Glomerular endothelial cell (primary cell): ENCODE results near the gene PPP1R9B. TPM values are rescaled to one million over a fixed set of nuclear protein-coding genes. Genes with fewer than 3 reads are reported as not detected.

Source experiments
- DNase-seq: peaks from one replicate; pipeline ENCODE4 v3.0.0-alpha.2; 2011; ENCODE audit warnings: low read depth, low spot score; ENCODE audit errors: extremely low read depth
- total RNA-seq: library from RNA; depleted of rRNA; stranded (reverse); fragments of >200 nt; gene quantifications from 2 replicates; pipeline ENCODE4 v1.2.3, GENCODE V29; 2015

The PPP1R9B gene
- total RNA-seq, 1 donor from 2014 or later = 56.6 TPM

DNA sequence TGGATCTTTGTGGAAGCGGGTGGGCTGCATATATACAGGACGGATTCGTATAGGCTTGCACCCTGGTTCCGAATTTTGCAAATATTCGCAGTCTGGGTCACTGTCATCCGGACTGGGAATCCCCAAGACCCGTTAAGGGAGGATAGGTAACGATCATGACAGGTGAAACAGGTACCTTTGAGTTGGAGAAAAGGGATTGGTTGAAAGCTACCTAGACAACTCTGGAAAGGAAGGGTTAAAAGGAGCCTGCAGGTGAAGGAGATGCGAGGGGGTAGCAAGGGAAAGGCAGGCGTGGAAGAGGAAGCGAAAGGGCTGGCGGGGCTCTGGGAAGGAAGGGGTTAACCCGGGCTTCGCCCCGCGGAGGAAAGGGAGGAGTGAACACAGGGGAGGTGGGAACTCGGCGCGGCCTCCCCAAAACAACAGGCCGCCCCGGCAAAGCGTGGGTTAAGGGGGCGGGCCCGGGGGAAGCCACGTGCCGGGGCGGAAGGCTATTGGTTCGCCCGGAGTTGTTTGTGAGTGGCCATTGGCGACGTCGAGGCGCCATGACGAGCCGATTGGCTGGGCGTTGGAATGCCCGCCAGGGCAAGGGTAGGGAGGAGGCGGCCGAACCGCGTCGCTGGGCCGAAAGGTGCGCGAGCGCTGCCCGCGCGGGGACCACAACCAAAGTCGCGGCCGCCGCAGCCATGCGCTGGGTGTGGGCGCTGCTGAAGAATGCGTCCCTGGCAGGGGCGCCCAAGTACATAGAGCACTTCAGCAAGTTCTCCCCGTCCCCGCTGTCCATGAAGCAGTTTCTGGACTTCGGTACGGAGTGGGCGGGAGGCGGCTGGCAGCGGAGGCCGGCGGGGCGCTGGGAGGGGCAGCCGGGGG lies 55.5 kb downstream of the PPP1R9B start, which contains the start of gene PDK2:
TSS of gene PDK2 (plus strand) at position 599 of the 867 bp plus-strand sequence. CDS start at position 684, 85 bp downstream.
- DNase-seq = peak; percentile 44

DNA sequence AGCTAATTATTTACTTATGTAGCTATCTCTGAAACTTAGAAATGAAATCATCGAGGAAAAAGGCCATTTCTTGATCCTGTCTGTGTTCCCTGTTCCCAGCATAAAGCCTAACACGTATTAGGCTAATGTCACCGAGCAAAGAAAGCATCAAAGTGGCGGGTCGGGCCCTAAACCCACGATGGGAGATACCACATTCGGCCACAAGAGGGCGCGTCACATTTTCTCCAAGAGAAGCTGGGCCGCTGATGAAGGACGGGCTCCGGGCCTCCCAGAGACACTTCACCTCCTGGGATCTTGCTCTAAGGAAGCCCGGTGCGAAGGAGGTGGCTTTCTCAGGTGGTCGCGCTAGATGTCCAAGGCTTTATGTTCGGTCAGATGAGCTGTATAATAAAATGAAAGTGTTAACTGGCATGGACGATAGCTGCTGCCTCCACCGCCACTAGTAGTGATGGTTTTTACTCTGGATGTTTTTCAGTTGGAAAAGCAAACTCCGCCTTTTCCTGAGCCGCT lies 56.2 kb downstream of the PPP1R9B start:
- peak; percentile 80 for DNase-seq

DNA sequence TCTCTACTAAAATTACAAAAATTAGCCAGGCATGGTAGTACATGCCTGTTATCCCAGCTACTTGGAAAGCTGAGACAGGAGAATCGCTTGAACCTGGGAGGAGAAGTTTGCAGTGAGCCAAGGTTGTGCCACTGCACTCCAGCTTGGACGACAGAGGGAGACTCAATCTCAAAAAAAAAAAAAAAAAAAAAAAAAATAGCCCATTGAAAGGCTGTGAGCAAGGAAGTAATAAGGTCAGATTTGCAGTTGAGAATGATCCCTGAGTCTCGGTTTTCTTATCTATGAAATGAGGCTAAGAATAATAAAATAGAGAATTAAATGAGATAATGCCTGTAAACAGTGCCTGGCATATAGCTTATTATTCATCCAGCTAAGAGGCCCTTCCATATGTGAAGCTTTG lies 56.7 kb downstream of the PPP1R9B start:
- DNase-seq = no peak

DNA sequence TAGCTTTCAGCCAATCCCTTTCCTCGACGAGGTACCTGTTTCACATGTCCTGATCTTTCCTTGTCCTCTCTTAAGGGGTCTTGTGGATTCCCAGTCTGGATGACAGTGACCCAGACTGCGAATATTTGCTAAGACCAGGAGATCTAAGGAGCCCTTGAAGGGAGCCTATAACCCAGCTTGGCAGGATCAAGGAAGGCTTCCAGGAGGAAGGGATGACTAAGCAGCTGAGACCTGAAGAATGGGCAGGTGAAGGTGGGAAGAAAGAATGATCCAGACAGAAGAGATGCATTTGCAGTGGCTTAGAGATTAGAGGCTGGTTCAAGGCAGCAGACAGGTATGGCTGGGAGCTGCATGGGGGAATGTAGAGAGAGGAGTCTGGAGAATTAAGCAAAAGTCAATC lies 57.2 kb downstream of the PPP1R9B start:
- no peak for DNase-seq

DNA sequence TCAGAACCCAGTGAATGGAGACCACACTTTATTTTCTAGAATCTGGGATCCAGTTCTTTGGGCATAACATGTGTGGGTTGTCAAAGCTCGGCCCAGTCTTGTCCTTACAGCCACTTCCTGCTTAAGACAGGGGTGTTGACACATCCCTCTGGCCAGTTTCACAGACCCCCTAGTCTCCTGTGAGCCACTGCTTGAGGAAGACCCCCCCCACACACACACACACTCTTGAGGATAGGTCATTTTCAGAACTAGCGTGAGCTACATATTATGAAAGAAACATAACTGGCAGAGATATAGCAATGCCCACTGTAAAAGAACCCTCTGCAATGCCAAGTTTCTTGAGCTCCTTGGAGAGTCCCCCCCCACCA lies 58.6 kb downstream of the PPP1R9B start:
- DNase-seq = no peak

DNA sequence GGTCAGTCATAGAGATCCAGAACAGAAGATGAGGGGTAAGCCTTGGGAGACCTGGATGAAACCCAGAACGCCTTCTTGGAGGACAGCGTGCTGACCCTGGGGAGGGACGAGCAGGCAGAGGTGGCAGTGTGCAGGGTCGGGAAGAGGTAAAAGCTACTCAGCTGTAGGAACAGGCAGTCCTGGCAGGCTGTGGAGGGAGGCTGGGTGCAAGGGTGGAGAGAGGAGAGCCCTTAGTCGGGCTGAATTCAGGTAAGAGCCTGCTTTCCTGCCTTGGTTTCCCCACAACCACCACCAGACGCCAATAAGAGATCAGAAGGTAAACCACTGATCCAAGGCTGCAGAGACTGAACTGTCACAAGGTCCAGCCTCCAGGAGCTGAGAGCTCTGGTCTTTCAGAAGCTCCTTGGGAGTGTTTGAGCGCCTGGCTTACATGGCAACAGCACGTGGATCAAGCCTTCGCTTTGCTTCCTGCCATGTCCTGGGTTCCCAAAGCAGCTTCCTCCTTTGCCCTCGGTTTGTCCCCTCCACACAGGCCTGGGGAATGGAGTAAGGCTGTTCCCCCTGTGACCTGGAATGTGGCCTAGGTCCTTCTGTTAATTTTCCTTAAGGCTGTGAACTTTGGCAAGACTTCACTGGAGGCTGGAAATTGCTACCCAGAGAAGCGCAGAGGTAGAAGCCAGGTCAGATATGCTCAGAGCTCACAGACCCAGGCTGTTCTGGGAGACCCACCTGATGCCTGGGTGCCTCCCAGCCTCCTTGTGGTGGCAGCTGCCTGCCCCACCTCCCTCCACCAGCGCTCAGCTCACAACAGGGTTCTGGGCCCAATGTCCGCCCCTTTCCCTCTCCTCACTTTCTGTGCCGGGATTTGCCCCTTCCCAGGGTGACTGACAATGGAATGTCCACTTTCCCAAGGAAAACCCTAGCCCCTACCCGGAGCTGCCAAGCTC lies 59.2 kb downstream of the PPP1R9B start:
- no peak for DNase-seq

DNA sequence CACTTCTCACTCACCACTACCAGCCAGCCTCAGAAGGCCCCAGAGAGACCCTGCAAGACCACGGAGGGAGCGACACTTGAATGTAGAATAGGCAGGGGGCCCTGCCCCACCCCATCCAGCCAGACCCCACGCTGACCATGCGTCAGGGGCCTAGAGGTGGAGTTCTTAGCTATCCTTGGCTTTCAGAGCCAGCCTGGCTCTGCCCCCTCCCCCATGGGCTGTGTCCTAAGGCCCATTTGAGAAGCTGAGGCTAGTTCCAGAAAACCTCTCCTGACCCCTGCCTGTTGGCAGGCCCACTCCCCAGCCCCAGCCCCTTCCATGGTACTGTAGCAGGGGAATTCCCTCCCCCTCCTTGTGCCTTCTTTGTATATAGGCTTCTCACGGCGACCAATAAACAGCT lies 60.4 kb downstream of the PPP1R9B start:
- DNase-seq = no peak

DNA sequence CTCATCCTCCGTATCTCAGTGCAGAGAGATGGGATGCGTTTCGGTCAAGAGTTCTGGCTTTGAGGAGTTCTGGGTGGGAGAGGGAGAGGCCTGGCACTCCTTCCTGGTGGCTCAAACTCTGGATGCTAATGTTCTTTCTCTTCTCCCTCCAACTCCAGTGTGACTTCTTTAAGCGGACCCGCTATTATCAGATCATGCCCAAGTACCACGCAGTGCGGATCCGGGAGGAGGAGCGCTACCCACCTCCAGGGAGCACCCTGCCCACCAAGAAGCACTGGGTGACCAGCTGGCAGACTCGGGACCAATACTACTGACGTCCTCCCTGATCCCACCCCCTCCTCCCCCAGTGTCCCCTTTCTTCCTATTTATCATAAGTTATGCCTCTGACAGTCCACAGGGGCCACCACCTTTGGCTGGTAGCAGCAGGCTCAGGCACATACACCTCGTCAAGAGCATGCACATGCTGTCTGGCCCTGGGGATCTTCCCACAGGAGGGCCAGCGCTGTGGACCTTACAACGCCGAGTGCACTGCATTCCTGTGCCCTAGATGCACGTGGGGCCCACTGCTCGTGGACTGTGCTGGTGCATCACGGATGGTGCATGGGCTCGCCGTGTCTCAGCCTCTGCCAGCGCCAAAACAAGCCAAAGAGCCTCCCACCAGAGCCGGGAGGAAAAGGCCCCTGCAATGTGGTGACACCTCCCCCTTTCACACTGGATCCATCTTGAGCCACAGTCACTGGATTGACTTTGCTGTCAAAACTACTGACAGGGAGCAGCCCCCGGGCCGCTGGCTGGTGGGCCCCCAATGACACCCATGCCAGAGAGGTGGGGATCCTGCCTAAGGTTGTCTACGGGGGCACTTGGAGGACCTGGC lies 61.3 kb downstream of the PPP1R9B start:
- no peak for DNase-seq

DNA sequence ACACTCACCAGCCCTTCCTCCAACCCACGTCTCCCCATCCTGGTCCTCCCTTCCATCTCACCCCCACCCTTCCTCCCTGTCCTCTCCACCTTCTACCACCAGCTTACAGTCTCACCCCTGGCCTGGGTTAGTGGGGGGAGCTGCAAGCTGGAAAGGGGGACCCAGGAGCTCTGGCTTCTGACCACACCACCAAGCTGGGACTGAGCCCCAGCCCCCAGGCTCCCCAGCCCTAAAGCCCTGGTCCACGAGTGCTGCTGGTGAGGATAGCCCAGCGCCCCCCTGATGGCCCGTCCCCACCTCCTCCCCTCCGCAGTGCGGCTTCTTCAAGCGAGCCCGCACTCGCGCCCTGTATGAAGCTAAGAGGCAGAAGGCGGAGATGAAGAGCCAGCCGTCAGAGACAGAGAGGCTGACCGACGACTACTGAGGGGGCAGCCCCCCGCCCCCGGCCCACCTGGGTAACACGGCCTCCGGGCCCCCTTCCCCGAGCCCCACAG lies 62.5 kb downstream of the PPP1R9B start:
- no peak for DNase-seq

DNA sequence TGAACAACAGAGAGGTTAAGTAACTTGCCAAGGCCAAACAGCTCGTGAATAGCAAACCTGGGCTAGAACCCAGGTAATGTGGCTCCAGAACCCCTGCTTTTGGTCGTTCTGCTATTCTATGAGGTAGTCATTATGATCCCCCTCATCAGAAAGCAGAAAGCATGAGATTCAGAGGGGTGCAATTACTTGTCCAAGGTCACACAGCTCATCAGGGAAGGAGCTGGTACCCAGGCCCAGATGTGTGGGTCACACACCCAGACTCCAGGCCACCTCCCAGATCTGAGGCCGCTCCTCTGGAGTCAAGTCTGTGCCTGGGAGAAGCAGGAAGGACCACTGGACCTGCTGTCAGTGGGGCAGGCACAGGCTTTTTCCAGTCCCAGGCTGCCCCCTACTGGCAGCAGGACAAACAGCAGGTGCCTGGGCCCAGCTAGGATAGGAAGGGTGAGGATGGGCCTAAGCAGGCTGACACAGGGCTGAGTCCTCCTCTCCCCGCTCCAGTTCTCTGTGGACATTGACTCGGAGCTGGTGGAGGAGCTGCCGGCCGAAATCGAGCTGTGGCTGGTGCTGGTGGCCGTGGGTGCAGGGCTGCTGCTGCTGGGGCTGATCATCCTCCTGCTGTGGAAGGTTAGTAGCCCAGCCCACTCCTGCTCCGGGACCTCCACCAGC lies 63.1 kb downstream of the PPP1R9B start:
- DNase-seq = no peak

Other genes with a start within 250 kb of the PPP1R9B start
- gene DLX4, start 181.5 kb downstream of the PPP1R9B start, total RNA-seq = not detected in 2 replicates
- gene DLX3, start 155.5 kb downstream of the PPP1R9B start, total RNA-seq = not detected in 2 replicates
- gene ITGA3, start 94.6 kb downstream of the PPP1R9B start, total RNA-seq = 331 and 341 TPM in 2 replicates
- 23.5 and 26.9 TPM in 2 replicates for gene PDK2, start 55.3 kb downstream of the PPP1R9B start, total RNA-seq
- gene SAMD14, start 20.5 kb downstream of the PPP1R9B start, total RNA-seq = 9.6 and 24.9 TPM in 2 replicates
- not detected in 2 replicates for gene SGCA, start 15.3 kb upstream of the PPP1R9B start, total RNA-seq
- gene COL1A1, start 51.0 kb upstream of the PPP1R9B start, total RNA-seq = 118 and 702 TPM in 2 replicates
- gene TMEM92, start 123.8 kb upstream of the PPP1R9B start, total RNA-seq = 0.12 and 0.73 TPM in 2 replicates
- gene XYLT2, start 195.4 kb upstream of the PPP1R9B start, total RNA-seq = 40.1 and 45.8 TPM in 2 replicates
- gene MRPL27, start 222.5 kb upstream of the PPP1R9B start, total RNA-seq = 53.6 and 57.3 TPM in 2 replicates
- gene EME1, start 222.6 kb upstream of the PPP1R9B start, total RNA-seq = 2.7 and 3.9 TPM in 2 replicates
- 142 and 157 TPM in 2 replicates for gene LRRC59, start 246.8 kb upstream of the PPP1R9B start, total RNA-seq